HuH-7 (cell line): ENCODE data around the gene RRP1.
"Not testable (repeated sequence)": the region's sequence is repeated elsewhere in the genome, so short reads cannot be mapped to it uniquely, and the experiment has no call there.

ENCODE experiments used
- DNase-seq: peaks from one replicate; pipeline ENCODE4 v3.0.0; 2011; ENCODE audit warnings: low spot score

RRP1 gene

GRCh38 chr21:43817157-43818086 lies 28.0 kb downstream of the RRP1 start:
- no peak for DNase-seq

DNA sequence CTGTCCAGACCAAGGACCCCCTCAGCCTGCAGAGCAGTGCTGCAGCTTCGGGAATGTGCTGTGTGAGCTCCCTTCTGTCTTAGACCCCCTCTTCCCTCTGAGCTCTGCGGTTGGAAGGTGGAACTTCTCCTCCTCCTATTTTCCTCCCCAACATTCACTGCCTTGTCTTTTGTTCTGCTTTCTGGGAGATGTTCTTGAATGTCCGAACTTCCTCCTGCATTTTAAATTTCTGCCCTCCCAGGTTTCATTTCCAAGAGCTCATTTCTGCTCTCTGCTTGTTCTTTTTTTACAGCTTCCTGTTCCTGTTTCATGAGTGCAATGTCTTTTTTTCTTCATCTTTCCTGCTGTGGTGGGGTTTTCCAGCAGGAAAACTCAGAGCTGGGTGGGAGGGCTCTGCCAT lies 29.3 kb downstream of the RRP1 start:
- no peak for DNase-seq

DNA sequence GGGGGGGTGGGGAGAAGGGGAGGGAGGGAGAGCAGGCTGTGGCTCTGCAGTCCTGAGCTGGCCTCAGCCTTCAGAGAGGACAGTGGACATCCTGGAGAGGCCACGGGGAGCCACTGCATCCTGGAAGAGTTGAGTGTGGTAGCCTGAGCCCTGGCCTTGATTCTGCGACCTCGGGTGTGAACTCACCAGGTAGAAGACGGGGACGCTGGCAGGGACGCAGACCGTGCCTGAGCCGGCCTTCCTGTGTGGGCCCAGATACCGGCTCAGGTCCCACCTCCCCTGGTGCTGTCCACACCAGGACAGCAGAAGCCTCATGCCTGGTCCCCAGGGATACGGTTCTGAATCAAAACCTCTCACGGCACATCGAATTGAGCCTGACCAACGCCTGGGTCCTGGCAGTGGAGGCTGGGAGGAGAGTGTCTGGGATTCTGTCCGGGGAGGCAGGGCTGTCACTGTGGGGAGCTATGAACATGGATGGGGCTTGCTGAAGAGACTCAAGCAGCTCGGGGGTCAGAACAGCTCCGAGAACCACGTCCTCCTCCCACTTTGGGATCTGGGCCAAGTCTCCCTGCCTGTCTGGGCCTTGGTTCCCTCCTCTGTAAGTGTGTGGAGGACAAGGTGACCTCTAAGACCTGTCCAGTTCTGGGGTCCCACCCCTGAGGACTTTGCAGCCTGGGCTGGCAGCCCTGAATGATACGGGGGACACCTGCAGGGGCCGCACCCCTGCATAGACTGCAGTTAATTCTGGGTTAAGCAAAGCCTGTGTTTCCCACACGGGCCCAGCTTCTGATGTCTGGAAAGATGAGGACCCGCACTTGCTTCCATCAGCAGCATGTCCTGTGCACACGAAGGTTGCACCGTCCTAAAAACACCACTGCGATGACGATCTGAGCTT lies 30.4 kb downstream of the RRP1 start:
- DNase-seq, result no peak

DNA sequence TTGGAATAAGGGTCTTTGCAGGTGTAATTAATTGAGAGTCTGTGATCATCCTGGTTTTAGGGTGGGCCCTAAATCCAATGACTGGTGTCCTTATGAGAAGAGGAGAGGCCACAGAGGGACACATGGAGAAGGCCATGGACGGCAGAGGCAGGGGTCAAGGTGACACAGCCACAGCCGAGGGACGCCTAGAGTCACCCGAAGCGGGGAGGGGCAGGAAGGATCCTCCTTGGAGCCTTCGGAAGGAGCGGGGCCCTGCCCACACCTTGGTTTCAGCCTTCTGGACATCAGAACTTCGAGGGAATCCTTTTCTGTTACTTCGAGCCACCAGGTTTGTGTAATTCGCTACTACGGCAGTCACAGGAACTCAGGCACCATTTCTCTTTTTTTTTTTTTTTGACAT lies 31.1 kb downstream of the RRP1 start:
- DNase-seq, result no peak

DNA sequence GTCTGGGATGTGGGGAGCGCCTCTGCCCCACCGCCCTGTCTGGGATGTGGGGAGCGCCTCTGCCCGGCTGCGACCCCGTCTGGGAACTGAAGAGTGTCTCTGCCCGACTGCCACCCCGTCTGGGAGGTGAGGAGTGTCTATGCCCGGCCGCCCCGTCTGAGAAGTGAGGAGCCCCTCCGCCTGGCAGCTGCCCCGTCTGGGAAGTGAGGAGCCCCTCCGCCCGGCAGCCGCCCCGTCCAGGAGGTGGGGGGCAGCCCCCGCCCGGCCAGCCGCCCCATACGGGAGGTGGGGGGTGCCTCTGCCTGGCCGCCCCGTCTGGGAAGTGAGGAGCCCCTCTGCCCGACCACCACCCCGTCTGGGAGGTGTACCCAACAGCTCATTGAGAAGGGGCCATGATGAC lies 32.8 kb downstream of the RRP1 start:
- DNase-seq, result not testable (repeated sequence)

DNA sequence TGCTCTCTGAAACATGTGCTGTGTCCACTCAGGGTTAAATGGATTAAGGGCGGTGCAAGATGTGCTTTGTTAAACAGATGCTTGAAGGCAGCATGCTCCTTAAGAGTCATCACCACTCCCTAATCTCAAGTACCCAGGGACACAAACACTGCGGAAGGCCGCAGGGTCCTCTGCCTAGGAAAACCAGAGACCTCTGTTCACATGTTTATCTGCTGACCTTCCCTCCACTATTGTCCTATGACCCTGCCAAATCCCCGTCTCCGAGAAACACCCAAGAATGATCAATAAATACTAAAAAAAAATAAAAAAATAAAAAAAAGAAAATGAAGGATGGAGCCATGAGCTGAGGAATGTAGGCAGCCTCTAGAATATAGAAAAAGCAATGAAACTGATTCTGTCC lies 33.4 kb downstream of the RRP1 start:
- not testable (repeated sequence) for DNase-seq

- DNase-seq, result no peak
Measured at GRCh38 chr21:43824333-43825241, 35.2 kb downstream of the RRP1 start.

GRCh38 chr21:43825242-43825935 lies 36.0 kb downstream of the RRP1 start:
- no peak for DNase-seq

DNA sequence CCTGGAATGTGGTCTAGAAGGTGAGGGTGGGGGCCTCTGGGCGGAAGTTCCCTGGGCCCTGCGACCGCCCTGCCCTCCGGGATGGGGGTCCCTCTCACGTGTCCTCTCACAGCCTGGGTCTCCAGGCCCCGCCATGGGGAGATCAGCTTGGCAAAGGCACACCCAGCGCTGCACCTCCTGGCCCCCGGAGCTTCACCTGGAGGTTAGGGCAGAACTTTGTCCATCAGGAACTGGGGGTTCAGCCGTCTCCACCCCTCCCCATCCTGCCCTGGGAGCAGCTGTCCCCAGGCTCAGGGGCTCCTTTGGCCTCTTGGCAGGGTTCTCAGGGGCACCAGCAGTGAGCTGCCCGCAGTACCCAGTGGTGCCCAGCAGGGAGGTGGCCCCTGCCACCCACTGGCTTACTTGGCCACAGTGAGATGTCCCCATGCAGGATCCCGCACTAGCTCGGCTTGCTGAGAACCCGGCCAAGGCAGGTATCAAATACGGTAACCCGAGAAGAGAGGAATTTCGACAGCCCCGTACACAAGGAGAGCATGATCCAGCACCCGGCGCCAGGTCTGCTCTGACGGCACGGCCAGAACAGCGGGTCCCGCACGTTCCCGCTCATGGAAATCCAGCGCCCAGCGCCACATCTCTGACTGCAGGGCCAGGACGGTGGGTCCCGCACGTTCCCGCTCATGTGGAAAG lies 36.7 kb downstream of the RRP1 start:
- no peak for DNase-seq

DNA sequence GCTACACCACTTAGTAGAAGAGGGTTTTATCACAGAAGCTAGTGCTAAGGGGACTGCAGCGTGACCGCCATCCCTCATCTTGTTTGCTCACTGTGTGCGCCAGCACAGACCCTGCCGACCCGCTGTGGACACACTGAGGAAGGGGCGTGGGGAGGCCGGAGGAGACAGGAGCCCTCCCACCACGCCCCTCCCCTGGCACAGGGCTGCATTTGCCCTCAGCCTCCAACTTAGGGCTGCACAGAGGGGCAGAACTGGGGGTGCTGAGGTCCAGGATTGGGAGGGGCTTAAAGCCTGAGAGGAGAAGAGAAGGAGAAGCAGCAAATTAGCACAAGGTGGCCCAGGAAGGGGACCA lies 37.2 kb downstream of the RRP1 start:
- no peak for DNase-seq

- DNase-seq, result no peak
Measured at GRCh38 chr21:43827015-43827611, 37.7 kb downstream of the RRP1 start.

- DNase-seq, result no peak
Measured at GRCh38 chr21:43829161-43829560, 39.8 kb downstream of the RRP1 start.

DNA sequence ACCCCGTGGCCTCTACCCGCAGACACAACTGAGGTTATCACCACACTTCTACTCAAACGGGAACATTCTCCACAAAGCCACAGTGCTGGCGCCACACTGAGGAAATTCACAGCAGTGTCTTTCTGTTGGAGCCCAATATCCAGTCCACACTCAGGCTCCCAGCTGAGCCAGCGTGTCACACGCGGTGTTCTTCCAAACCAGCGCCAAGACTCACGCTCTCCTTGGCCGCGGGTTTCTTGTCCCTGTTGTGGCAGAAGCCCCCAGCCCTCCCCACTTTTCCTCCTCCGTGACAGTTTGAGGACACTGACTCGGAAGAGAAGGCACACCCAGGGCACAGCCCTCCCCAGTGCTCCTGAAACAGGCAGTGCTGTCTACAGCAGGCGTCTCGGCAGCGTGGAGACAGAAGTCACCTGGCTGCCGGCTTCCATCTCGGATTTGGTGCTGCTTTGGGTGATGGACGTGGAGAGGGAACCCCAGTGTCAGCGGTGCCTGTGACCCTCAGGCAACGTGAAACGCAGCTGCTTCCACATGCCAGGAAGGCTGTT lies 40.3 kb downstream of the RRP1 start:
- DNase-seq, result no peak

DNA sequence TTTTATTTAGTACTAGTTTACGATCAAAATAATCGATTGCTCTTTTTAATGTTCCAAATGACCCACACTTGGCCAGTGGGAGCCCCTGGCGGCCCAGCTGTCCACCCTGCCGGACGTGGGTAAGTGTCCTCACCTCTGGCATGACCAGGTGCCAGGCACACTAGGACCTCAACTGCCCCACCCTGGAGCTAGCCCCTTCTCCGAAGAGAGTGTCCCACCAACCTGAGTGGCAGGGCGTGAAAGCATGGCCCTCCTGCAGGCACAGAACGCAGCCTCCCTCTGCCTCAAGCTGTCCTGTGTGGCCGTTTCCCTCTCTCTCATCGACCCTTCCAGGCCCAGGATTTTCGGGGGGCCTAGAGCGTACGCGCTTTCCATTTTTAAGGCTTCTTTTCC lies 42.8 kb downstream of the RRP1 start:
- no peak for DNase-seq

DNA sequence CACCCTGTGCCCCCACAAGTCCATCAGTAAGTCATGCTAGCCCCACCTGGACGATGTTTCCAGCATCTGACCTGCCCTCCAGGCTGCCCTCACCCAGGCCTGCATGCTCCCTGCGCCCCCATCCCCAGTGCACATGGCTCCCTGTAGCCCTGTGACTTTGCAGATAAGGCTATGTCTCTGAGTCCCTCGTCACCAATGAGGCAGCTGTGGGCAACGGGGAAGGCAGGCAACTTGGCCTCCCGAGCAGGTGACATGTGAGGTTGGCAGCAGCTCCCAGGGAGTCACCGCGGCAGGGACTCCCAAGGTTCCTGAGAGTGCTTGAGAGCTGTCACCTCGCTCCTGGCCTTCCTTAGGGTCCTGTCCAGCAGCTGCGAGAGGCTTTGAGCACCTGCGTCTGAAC lies 43.3 kb downstream of the RRP1 start:
- DNase-seq, result no peak

DNA sequence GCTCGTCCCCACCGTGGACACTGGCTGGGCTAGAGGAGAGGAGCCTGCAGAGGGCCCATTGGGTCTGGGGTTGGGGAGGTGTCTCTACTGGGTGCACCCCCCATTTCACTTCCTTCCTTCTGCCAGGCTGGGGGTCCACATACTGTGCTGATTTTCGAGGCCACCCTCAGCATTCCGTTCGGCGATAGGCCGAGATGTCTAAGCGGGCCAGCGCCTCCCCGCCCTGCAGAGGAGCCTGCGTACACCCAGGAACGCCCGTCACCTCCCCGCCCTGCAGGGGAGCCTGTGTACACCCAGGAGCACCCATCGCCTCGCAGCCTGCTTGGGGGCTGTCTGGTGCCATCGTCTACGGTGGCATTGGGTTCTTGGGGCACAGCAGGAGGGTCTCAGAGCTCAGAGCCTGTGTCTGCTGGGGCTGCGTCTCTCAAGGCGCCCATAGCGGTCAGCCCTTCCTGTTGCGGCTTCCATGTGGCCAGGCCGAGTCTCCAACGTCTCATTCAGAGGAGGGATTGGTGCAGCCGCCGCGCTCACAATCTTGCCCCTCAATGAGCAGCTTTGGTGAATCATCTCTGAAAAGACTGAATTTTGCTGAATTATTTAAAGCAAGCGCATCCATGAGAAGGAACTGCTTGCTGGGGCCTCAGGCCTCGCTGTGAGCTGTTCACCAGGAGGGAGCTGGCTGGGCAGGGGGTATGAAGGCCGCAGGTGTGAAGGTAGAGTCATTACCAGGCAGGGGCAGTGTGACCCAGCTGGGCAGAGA lies 44.9 kb downstream of the RRP1 start:
- no peak for DNase-seq

- DNase-seq, result no peak
Measured at GRCh38 chr21:43835050-43835449, 45.7 kb downstream of the RRP1 start.

- DNase-seq, result no peak
Measured at GRCh38 chr21:43835861-43836260, 46.5 kb downstream of the RRP1 start.

DNA sequence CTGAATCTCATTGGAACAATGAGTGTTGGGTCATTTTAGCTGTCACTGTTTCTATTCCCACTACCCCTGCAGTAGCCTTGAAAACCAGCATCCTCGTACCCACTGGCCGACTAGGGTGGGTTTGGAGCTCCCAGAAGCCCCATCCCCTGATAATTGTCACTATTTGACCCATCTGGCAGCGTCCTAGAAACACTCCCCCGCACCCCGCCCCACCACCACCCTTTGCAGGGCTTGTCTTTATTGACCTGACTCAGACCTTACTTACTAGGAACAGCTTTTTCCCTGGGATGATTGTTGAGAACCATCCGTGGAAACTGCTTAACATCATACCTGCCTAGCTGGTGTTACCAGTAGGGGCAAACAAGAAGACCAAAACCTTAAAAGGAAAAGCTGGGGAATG lies 47.2 kb downstream of the RRP1 start:
- no peak for DNase-seq
